ENCODE measurements around the gene ABCC8. TPM values are rescaled to one million over a fixed set of nuclear protein-coding genes. Genes with fewer than 3 reads are reported as not detected.

ABCC8 gene
- polyA plus RNA-seq, 1 of the 3 experiments (the other 2 are of a cell fraction), result 1.1 TPM

DNA sequence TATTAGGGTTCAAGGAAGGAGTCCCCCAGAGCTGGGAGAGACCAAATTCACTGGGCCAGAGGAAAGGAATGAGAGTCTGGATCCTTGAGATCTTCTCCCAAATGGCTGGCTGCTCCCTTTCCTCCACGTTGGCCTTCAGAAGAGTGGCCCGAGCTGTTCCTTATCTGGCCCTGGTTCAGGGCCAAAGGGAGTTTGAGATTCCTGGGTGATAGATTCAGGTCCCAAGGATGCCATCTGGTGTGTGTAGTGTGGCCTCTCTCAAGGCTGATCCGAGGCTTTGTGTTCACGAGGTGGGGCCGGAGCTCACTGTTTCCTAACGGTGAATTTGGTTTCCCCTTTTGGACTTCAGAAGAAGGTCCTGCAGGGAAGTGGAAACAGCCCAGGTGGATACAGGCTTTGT lies 17.4 kb upstream of the ABCC8 start:
- Histone ChIP-seq H3K4me2 (no peak overlapping the region), H3K4me3 (ENCODE audit: low read depth in 2 of 2, low read length in 1 of 2) (no peak overlapping the region), H3K9me3 (no peaks in the 10 kb centered on the region), H3K9me2 (no peaks in the 10 kb centered on the region), H3K36me3 (replicated peaks in 1 of 2; ENCODE audit: control insufficient read depth in 1 of 2, insufficient read depth in 2 of 2, low read length in 1 of 2) (no peaks in the 10 kb centered on the region), H3K9ac (no peak overlapping the region), H4K20me1 (ENCODE audit: insufficient read depth) (no peaks in the 10 kb centered on the region), H3K4me1 (ENCODE audit: control insufficient read depth in 1 of 2, insufficient read depth in 2 of 2, low read depth in 1 of 2, low read length in 1 of 2) (no peaks in the 10 kb centered on the region; a peak in 1 of 4 replicates), H2AFZ (ENCODE audit: low read depth) (no peak overlapping the region), H3K27me3 (ENCODE audit: insufficient read depth) (0 out of 2 replicates have a peak, but pooled peaks cover 6% of the 10 kb centered on the region), H3F3A (replicated peaks; ENCODE audit: insufficient read depth) (no peaks in the 10 kb centered on the region), H3K27ac (ENCODE audit: low read depth in 2 of 2, low read length in 1 of 2) (no peak overlapping the region), H3K79me2 (ENCODE audit: insufficient read depth) (no peaks in the 10 kb centered on the region)
- TF ChIP-seq SIN3A (IDR thresholded peaks at IDR 0.05; ENCODE audit: borderline replicate concordance, low read depth, low read length) (no peak), MEF2A (IDR thresholded peaks at IDR 0.05; ENCODE audit: borderline replicate concordance, low read depth) (no peak), FOSL2 (IDR thresholded peaks at IDR 0.05; ENCODE audit: borderline replicate concordance, low read depth) (no peak), TCF12 (IDR thresholded peaks at IDR 0.05) (no peak), ELF1 (IDR thresholded peaks at IDR 0.05) (no peak), GATA2 (CRISPR knock-in tag; IDR thresholded peaks at IDR 0.05) (no peak), RXRA (IDR thresholded peaks at IDR 0.05; ENCODE audit: borderline replicate concordance, low read depth) (no peak), FOXM1 (IDR thresholded peaks at IDR 0.05; ENCODE audit: low read depth) (no peak), MXI1 (IDR thresholded peaks at IDR 0.05; ENCODE audit: low read depth, low read length) (no peak), SMC3 (IDR thresholded peaks at IDR 0.05; ENCODE audit: low read depth, low read length) (no peak), GABPA (IDR thresholded peaks at IDR 0.05; ENCODE audit: low read depth) (no peak)
- TF ChIP-seq, protein P1, sequence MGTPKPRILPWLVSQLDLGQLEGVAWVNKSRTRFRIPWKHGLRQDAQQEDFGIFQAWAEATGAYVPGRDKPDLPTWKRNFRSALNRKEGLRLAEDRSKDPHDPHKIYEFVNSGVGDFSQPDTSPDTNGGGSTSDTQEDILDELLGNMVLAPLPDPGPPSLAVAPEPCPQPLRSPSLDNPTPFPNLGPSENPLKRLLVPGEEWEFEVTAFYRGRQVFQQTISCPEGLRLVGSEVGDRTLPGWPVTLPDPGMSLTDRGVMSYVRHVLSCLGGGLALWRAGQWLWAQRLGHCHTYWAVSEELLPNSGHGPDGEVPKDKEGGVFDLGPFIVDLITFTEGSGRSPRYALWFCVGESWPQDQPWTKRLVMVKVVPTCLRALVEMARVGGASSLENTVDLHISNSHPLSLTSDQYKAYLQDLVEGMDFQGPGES (IDR thresholded peaks at IDR 0.05; ENCODE audit: low read depth, low read length), result no peak
- TF ChIP-seq, protein P2, sequence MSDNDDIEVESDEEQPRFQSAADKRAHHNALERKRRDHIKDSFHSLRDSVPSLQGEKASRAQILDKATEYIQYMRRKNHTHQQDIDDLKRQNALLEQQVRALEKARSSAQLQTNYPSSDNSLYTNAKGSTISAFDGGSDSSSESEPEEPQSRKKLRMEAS (IDR thresholded peaks at IDR 0.05; ENCODE audit: low read depth), result no peak
- TF ChIP-seq, protein P3, sequence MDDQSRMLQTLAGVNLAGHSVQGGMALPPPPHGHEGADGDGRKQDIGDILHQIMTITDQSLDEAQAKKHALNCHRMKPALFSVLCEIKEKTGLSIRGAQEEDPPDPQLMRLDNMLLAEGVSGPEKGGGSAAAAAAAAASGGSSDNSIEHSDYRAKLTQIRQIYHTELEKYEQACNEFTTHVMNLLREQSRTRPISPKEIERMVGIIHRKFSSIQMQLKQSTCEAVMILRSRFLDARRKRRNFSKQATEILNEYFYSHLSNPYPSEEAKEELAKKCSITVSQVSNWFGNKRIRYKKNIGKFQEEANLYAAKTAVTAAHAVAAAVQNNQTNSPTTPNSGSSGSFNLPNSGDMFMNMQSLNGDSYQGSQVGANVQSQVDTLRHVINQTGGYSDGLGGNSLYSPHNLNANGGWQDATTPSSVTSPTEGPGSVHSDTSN (IDR thresholded peaks at IDR 0.05), result no peak
- TF ChIP-seq, protein P4, sequence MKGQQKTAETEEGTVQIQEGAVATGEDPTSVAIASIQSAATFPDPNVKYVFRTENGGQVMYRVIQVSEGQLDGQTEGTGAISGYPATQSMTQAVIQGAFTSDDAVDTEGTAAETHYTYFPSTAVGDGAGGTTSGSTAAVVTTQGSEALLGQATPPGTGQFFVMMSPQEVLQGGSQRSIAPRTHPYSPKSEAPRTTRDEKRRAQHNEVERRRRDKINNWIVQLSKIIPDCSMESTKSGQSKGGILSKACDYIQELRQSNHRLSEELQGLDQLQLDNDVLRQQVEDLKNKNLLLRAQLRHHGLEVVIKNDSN (IDR thresholded peaks at IDR 0.05; ENCODE audit: borderline replicate concordance, low read depth), result no peak
- 37% methylated on average over 6 of the region's 6 CpGs for WGBS (ENCODE audit: low lambda C conversion rate)
- ChIA-PET CTCF (interaction anchor here (1.1 to 45.6 kb wide), 7 partner anchors 9 to 141 kb away, joined by 3 to 1101 read pairs (median 7); partner anchors contain the start of gene KCNJ11), POLR2A (interaction anchor here (0.6 kb wide), 1 partner anchor 25 kb away, joined by 3 read pairs; no protein-coding TSS in a partner anchor)
- DNase-seq, result no peak

DNA sequence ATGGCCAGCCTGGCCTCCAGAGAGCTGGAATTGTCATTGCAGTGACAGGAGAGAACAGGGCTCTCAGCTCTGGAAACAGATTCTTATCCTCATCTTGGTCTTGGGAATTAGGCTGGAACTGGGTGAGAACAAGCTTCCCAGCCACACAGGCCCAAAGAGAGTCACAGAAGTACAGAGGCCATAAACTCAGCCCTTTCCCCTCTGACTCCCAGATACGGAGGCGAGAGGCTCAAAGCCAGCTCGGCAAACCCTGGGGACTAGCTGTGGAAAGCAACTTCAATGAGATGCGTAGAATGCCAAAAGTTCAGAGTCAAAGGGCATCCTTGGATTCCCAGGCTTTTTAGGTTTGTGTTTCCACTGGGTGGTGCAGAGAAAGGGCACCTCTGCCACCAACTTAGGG lies 14.3 kb upstream of the ABCC8 start:
- Histone ChIP-seq H3K9ac (no peak overlapping the region), H4K20me1 (ENCODE audit: insufficient read depth) (no peaks in the 10 kb centered on the region), H3K4me3 (ENCODE audit: low read depth in 2 of 2, low read length in 1 of 2) (no peak overlapping the region), H3K4me2 (no peak overlapping the region), H3K79me2 (ENCODE audit: insufficient read depth) (no peaks in the 10 kb centered on the region), H3K27ac (ENCODE audit: low read depth in 2 of 2, low read length in 1 of 2) (no peak overlapping the region), H3K27me3 (ENCODE audit: insufficient read depth) (no peaks in the 10 kb centered on the region), H3K9me3 (no peaks in the 10 kb centered on the region), H3K9me2 (no peaks in the 10 kb centered on the region), H3K4me1 (ENCODE audit: control insufficient read depth in 1 of 2, insufficient read depth in 2 of 2, low read depth in 1 of 2, low read length in 1 of 2) (no peaks in the 10 kb centered on the region), H3F3A (replicated peaks; ENCODE audit: insufficient read depth) (no peaks in the 10 kb centered on the region), H2AFZ (ENCODE audit: low read depth) (no peak overlapping the region), H3K36me3 (replicated peaks in 1 of 2; ENCODE audit: control insufficient read depth in 1 of 2, insufficient read depth in 2 of 2, low read length in 1 of 2) (no peaks in the 10 kb centered on the region)
- WGBS (ENCODE audit: low lambda C conversion rate), result 77% methylated on average over 4 of the region's 4 CpGs
- no peak for DNase-seq
- no peak for TF ChIP-seq NRF1 (IDR thresholded peaks at IDR 0.05; ENCODE audit: low read depth, low read length)
- no peak for TF ChIP-seq SIN3A (IDR thresholded peaks at IDR 0.05; ENCODE audit: borderline replicate concordance, low read depth, low read length)
- TF ChIP-seq RXRA (IDR thresholded peaks at IDR 0.05; ENCODE audit: borderline replicate concordance, low read depth), result no peak
- TF ChIP-seq POLR2AphosphoS5 (IDR thresholded peaks at IDR 0.05; ENCODE audit: low read depth, low read length), result no peak
- TF ChIP-seq FOXJ3 (CRISPR knock-in tag; IDR thresholded peaks at IDR 0.05), result no peak
- TF ChIP-seq EP300 (IDR thresholded peaks at IDR 0.05; ENCODE audit: borderline replicate concordance in 1 of 2, low read depth in 1 of 2, low read length in 1 of 2), result no peak
- ChIA-PET POLR2A (no interaction called here), CTCF (interaction anchor here (45.6 kb wide), 1 partner anchor 105 kb away, joined by 1101 read pairs; the partner anchor contains the start of gene KCNJ11)

Data from SK-N-SH (cell line).